NCI-H446 (cell line): ENCODE data around the gene EPHB1.
"Not testable (repeated sequence)": the region's sequence is repeated elsewhere in the genome, so short reads cannot be mapped to it uniquely, and the experiment has no call there.

Source experiments
- DNase-seq, 2 experiments: peaks; one replicate each; lab custom pipeline; 2025; lab: John Stamatoyannopoulos, UW

The EPHB1 gene

DNA sequence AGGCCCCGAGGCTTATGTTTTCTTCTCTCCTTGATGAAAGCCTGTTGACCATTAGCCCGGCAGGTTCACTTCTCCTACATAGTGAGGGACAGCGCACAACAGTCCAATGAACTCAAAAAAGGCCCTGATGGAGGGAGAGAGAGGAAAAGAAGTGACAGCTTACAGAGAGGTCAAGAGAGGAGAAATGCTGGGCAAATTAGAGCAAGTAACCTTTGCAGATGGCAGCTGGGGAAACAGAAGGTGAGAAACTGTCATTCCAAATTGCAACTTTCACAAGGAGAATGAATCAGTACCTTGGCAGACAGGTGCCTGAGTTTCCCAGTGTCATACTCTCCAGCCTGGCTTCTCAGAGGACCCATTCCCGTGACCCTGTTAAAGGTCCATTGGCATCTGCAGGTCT lies 252.0 kb downstream of the EPHB1 start:
- no peak for DNase-seq

DNA sequence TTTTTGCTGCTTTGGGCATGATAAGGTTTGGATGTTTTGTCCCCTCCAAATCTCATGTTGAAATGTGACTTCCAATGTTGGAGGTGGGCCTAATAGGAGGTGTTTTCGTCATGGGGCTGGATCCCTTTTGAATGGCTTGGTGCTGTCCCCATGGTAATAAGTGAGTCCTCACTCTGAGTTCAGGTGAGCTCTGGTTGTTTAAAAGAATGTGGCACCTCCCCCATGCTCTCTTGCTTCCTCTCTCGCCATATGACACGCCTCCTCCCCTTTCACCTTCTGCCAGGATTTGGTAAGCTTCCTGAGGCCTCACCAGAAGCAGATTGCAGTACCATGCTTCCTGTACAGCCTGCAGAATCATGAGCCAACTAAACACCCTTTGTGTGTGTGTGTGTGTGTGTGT lies 255.5 kb downstream of the EPHB1 start:
- no peak for DNase-seq

- no peak for DNase-seq
Observed at GRCh38 chr3:135051409-135051973, 256.4 kb downstream of the EPHB1 start.

- no peak for DNase-seq
Observed at GRCh38 chr3:135055449-135055848, 260.4 kb downstream of the EPHB1 start.

DNA sequence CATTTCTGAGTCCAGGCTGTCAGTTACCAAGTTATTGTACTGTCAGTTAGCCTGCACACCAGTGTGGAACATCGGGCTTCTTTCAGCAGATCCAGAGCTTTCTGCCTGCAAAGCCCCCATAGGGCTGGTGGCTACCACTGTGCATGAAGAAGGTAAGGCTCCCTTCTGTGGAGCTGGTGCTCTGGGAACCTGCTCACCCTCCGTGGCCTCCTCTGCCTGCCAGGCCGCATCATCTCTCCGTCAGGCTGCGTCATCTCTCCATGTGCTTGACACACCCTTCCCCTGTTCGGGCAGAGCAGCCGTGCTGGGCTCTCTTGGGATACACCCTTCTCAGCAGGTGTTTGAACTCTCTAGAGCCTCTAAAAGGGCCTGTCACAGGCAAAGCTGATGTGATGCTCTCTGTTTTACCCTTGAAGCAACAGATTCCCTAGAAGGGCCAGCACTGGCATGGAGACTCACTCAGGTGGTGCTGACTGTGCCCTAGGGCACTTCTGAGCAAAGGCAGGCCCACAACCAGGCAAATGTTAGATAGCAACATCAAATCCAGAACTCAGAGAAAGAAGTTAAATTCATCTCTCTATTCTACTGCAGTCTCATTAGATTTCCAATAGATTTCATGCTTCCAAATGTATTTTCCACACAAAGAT lies 261.1 kb downstream of the EPHB1 start:
- DNase-seq: no peak

DNA sequence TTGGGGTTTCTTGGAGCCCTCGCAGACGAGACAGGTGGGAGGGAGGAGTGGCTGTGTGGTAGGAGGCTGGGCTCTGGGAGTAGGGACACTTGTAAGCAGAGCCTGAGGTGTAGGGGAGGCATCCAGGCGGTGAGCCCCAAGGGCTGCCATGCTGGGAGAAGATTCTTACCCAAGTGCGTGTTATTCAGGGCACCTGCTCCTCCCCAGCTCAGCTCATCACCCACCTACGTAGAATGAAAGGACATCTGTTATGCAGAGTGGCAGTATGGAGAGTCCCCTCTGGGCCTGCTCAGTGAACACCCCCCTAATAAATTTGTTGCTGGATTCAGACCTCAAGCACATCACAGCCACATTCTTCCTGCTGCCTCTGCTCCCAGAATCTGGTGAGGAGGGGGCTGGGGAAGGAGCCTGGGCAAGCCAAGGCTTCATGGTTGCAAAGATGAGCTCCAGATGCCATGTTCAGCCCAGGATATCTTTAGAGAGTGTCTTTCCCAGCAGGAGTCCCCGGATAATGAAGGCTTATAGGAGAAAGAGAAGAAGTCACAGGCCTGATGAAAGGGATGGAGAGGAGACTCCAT lies 261.8 kb downstream of the EPHB1 start:
- no peak for DNase-seq

DNA sequence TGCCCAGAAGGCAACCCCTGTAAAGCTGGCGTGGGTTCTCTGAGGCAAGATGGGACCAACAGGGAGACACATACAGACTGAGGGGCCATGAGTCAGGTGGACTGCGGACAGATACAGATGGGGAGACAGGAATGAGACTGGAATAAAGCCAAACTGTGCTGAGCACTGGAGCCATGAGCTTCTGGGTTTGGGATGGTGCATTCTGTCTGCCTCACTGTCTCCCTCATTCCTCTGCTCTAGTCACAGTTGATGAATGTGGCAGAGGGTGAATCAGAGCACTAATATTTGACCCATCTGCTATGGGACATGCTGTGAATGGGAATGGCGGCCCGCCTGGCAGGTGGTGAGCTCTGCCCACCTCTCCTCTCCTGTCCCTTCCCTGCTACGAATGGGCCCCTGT lies 262.9 kb downstream of the EPHB1 start:
- peak in 1 of 2 experiments; percentile 66 for DNase-seq

DNA sequence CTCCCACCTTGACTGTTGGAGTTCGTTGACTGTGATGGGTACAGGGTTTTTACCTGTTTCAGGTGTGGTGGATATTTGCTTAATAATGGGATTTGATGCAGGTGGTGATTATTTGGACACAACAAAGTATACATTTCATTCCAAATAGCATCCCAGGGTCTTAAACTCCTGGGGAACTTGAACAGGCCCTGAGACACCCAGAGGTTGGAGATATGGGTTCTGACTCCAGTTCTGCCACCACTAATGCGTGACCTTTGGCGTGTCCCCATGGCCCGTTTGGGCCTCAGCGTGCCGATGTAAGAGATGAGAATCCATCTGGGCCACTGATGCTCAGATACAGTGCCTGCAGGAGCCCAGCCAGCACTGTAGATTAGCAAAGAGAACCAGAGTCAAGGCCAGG lies 264.5 kb downstream of the EPHB1 start:
- no peak for DNase-seq

DNA sequence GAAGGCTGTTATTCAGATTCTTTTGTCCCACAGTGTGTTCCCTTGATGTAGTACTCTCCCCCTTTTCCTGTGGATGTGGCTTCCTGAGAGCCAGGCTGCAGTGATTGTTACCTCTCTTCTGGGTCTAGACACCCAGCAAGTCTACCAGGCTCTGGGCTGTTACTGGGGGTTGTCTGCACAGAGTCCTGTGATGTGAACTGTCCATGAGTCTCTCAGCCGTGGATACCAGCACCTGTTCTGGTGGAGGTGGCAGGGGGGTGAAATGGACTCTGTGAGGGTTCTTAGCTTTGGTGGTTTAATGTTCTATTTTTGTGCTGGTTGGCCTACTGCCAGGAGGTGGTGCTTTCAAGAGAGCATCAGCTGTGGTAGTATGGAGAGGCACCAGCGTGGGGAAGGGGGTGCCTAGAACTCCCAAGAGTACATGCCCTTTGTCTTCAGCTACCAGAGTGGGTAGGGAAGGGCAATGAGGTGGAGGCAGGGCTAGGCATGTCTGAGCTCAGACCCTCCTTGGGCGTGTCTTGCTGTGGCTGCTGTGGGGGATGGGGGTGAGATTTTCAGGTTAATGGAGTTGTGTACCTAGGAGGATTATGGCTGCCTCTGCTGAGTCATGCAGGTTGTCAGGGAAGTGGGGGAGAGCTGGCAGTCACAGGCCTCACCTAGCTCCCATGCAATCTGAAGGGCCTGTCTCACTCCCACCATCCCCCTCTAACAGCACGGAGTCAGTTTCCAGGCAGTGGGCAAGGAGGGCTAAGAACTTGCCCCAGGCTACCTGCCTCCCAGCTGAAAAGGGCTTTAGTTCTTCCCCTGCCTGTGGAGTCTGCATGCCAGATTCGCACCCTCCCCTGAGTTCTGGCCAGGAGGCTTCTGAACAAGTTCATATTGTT lies 272.0 kb downstream of the EPHB1 start:
- not testable (repeated sequence) for DNase-seq

GRCh38 chr3:135068011-135068410 lies 273.0 kb downstream of the EPHB1 start:
- no peak for DNase-seq

DNA sequence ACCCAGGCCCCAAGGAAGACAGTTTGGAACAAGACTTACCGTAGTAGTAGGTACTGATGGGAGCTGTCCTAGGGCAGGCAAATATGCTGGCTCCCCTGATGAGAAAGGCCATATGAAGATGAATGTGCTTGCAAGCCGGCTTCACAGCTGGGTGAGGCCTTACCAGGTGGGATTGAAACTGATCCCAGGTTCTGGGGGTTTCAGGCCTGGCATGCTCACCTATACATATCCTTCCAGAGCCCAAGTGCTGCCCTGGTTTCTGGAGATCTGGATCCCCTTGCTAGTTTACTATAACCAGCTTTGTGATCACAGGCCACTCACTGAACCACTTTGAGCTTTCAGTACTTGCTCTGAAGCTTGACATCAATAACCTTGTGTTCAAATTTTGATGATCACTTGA lies 274.3 kb downstream of the EPHB1 start:
- DNase-seq: no peak

DNA sequence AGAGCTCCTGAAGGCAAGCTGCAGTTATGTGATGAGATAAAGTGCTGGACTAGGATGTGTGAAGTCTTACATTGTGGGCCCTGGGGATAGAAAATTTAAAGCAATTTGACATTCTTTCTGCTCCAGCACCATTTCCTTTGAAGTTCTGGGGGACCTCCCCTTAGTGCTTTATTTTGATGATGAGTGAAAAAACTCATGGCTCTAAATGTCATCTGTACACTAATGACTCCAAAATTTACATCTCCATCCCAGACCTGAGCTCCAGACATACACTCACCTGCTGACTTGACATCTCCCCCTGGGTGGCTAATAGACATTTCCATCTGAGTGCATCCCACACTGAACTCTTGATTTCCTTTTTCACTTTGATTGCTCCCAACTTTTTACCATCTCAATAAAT lies 276.4 kb downstream of the EPHB1 start:
- DNase-seq: no peak

DNA sequence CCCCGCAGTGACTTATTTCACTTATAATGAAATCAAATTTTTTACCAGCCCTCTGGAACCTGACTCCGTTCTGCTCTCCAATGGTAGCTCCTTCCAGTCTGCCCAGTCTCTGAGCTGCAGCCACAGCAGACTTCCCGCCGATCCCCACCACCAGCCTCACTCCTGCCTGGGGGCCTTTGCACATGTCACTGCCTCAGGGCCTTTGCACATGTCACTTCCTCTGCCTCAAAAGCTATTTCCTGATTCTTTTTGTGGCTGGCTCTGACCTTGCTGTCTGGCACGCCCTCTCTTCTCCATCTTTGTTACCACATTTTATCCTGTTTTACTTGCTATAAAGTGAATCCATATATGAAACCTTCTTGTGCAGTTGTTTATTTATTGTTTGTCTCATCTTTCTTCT lies 277.4 kb downstream of the EPHB1 start:
- no peak for DNase-seq

GRCh38 chr3:135075157-135075556 lies 280.1 kb downstream of the EPHB1 start:
- DNase-seq: no peak

DNA sequence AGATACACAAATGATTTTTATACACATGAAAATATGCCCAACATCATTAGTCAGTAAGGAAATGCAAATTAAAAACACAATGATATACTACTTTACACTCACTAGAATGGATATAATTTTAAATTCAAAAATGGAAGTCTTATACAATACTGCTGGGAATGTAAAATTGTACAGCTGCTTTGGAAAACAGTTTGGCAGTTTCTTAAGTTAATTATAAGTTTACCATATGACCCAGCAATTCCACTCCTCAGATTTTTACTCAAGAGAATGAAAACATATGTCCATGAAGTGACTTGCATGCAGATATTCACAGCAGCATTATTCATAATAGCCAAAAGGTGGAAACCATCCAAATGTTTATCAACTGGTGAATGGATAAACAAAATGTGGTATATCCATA lies 281.3 kb downstream of the EPHB1 start:
- DNase-seq: no peak

DNA sequence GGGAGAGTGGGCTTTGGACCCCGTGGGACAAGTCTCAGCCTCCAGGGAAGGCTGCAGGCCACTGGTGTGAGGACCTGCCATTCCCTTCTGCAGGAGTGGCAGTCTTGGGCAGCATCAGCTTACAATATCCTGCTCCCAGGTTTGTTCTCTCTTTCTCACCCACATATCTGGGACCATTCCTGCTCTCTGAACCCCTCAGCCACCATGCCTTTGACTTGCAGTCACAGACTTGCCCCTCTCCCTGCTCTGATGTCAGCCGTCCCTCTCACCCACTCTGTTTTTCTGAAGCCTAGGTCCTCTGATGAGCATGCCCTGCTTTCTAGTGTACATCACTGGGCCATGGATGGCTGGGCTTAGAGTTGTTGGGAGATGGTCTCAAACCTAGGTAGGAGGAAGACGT lies 282.1 kb downstream of the EPHB1 start:
- DNase-seq: no peak

- DNase-seq: no peak
Observed at GRCh38 chr3:135078283-135078682, 283.2 kb downstream of the EPHB1 start.

DNA sequence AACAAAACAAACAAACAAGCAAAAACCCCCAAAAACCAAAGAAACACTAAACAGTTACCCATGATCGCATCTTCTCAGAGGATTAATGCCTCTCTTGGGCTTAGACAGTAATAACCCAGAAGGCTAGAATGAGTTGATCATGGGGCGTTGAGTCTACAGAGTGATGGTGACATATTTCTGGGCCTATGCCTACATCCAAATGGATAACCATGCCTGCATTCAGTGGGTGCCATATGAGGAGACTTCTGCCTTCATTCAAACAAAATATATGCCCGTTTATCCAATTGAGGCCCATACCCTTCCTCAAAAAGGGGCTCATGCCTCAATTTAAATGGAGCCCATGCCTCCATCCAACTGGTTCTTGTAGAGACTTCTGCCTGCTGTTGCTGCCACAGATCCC lies 284.0 kb downstream of the EPHB1 start:
- no peak for DNase-seq

DNA sequence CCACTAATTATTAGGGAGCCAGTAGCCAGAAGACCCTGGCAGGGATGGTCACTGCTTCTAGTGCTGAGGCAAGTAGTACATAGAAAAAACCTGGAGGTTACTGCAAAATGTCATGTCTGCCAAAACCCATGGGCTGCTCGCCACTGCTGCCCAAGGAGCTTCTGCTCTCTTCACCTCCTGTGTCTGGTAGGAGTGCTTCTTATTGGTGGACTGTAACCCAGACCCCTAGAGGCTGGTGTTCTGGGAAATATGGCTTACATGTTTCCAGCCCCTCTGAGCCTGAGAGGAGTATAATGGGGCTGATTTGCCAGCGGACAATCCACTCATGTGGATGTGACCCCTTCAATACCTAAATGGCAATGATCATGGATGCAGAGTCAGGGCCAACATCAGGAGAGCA lies 286.4 kb downstream of the EPHB1 start:
- DNase-seq: no peak

DNA sequence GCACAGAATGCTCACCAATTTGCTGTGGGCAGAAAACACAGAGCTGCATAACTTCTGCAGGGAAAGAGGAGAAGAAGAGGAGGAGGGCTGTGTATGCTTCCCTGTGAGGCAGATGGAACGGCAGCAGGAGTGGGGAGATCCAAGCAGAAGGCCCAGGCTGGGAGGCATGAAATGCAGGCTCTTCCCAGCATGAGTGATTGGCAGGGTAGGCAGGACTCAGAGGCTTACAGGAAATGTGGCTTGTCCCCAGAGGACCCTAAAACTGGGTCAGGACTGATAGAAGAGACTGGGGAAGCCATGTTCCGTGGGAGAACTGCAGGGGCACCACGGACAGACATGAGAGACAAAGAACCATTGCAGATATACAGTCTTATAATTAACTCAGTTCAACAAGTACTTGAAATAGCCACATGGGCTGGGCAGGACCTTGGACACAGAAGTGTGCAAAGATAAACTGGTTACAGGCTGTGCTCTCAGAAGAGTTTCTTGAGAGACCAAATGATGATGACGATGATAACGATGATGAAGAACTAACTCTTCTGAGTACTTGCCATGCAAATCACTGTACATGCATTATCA lies 286.9 kb downstream of the EPHB1 start:
- peak in 1 of 2 experiments; percentile 42 for DNase-seq

GRCh38 chr3:135082706-135083105 lies 287.6 kb downstream of the EPHB1 start:
- no peak for DNase-seq

DNA sequence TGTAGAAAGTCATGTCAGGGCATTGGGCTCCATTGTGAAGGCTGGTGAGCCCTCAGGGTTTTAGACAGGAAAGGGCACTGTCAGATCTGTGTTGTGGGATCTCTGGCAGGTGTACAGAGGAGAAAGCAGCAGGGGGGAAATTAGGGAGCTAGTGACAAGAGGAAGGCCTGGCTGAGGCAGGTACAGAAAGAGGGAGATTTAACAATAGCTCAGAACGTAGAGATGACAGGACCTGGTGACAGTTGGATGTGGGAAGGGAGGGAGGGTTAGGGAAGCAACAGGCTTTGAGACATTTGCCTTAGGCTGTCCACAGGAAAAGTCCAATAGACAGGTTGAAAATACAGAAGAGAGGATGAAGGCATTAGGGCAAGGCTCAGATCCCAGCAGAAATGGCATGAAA lies 288.1 kb downstream of the EPHB1 start:
- no peak for DNase-seq

DNA sequence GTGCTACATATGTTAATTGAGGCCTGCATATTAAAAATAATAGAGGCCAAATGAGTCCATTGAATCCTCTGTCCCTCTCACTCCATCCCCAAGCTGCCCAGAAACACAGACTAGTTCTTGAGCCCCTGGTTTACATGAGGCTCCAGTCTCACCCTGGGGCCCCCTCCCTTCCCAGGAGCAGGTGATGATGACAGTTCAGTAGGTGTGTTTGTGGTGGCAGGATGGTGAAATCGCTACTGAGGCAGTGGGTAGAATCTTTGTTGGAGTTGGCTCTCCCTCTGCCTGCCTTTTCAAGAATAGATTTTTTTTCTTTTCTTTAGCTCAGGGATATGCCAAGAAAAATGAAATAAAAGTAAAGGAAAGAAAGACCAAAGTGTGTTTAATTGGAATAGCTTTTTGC lies 288.7 kb downstream of the EPHB1 start:
- DNase-seq: no peak
